OCI-LY7 (cell line): ENCODE measurements around the gene PEX5L.

Experiments used
- EZH2phosphoT487 ChIP-seq: fragments of 200-600 bp; sonication (generic); IDR thresholded peaks from 2 replicates; pipeline ENCODE4 v1.6.1; 2018; ENCODE audit warnings: low read depth, borderline replicate concordance, mild to moderate bottlenecking, mixed run types, antibody characterized with exemption, low read length, moderate library complexity, mixed read lengths
- TF ChIP-seq, protein P1 (sequence below): fragments of 200-600 bp; sonication (generic); conservative IDR thresholded peaks from 2 replicates; pipeline ENCODE4 v1.5.1; 2014; ENCODE audit warnings: mild to moderate bottlenecking, antibody characterized with exemption, low read length, moderate library complexity, mixed read lengths

DNA sequence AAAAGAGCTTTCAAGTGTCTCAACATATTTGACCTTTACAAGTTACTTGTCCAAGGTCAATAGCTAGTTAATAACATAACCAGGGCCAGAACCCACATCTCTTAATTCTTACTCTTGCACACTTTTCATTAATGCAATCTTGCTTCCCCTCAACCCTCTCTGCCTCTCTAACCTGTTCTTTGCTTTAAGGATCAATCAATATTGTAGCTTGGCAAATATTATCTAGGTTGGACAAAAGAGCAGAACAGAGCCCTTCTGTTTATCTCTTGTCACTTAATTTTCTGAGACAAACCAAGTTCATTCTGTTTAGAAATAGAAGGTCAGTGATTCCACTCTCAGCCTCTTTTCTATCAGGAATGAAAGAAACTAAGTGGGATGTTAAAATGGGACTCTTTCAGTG, 203.4 kb downstream of the PEX5L start:
- TF ChIP-seq, protein P1, sequence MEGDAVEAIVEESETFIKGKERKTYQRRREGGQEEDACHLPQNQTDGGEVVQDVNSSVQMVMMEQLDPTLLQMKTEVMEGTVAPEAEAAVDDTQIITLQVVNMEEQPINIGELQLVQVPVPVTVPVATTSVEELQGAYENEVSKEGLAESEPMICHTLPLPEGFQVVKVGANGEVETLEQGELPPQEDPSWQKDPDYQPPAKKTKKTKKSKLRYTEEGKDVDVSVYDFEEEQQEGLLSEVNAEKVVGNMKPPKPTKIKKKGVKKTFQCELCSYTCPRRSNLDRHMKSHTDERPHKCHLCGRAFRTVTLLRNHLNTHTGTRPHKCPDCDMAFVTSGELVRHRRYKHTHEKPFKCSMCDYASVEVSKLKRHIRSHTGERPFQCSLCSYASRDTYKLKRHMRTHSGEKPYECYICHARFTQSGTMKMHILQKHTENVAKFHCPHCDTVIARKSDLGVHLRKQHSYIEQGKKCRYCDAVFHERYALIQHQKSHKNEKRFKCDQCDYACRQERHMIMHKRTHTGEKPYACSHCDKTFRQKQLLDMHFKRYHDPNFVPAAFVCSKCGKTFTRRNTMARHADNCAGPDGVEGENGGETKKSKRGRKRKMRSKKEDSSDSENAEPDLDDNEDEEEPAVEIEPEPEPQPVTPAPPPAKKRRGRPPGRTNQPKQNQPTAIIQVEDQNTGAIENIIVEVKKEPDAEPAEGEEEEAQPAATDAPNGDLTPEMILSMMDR: no peak
- no peak for TF ChIP-seq EZH2phosphoT487
